ENCODE measurements around the gene CCDC171.
"Not testable (repeated sequence)": the region's sequence is repeated elsewhere in the genome, so short reads cannot be mapped to it uniquely, and the experiment has no call there.

The CCDC171 gene

DNA sequence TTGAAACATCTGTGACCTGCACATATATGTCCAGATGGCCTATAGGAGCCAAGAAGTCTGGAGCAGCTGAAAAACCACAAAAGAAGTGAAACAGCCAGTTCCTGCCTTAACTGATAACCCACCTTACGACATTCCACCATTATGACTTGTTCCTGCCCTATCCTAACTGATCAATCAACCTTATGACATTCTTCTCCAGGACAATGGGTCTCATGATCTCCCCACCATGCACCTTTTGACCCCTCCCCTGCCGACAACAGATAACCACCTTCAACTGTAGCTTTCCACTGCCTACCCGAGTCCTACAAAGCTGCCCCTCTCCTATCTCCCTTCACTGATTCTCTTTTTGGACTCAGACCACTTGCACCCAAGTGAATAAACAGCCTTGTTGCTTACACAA, 233.8 kb downstream of the CCDC171 start:
- Histone ChIP-seq H3K9me3 (ENCODE audit: control insufficient read depth, insufficient read depth, low read length) (no peaks in the 10 kb centered on the region), H3K4me1 (ENCODE audit: insufficient read depth, low read length) (no peaks in the 10 kb centered on the region), H3K9ac (ENCODE audit: low read depth, low read length) (no peak overlapping the region), H3K36me3 (ENCODE audit: insufficient read depth, low read length) (no peaks in the 10 kb centered on the region)

DNA sequence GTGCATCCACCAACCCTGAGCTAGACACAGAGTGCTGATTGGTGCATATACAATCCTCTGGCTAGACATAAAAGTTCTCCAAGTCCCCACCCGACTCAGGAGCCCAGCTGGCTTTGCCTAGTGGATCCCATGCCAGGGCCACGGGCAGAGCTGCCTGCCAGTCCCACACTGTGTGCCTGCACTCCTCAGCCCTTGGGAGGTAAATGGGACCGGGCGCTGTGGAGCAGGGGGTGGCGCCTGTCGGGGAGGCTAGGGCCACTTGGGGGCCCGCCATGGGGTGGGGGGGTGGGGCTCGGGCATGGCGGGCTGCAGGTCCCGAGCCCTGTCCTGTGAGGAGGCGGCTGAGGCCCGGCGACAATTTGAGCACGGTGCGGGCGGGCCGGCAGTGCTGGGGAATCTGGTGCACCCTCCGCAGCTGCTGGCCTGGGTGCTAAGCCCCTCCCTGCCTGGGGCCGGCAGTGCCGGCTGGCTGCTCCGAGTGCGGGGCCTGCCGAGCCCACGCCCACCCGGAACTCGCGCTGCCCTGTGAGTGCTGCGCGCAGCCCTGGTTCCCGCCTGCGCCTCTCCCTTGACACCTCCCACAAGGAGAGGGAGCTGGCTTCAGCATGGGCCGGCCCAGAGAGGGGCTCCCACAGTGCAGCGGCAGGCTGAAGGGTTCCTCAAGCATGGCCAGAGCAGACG, 257.5 kb downstream of the CCDC171 start:
- not testable (repeated sequence) for H3K4me1 ChIP-seq (ENCODE audit: insufficient read depth, low read length); H3K9me3 ChIP-seq (ENCODE audit: control insufficient read depth, insufficient read depth, low read length); H3K36me3 ChIP-seq (ENCODE audit: insufficient read depth, low read length); H3K9ac ChIP-seq (ENCODE audit: low read depth, low read length)

DNA sequence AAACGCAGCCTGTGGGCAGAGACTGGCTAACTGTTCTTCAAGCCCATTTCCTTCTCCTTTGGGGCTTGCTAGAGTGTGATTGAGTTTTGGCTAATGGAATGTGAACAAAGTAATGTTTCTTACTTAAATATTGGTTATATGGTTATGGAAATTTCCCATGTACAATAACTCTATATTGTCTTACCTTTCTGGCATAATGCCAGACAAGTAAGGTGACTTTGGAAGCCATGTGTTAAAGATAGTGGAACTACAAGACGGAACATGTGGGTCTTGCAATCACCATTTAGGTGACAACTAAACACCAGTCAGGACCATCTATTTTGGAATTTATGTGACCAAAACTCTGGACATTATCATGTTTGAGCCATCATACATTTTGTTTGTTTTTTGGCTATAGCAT, 260.2 kb downstream of the CCDC171 start:
- Histone ChIP-seq H3K9me3 (ENCODE audit: control insufficient read depth, insufficient read depth, low read length) (no peaks in the 10 kb centered on the region; the same call in 1 of the 2 replicates), H3K9ac (ENCODE audit: low read depth, low read length) (no peak overlapping the region), H3K36me3 (ENCODE audit: insufficient read depth, low read length) (no peaks in the 10 kb centered on the region), H3K4me1 (ENCODE audit: insufficient read depth, low read length) (no peaks in the 10 kb centered on the region)

DNA sequence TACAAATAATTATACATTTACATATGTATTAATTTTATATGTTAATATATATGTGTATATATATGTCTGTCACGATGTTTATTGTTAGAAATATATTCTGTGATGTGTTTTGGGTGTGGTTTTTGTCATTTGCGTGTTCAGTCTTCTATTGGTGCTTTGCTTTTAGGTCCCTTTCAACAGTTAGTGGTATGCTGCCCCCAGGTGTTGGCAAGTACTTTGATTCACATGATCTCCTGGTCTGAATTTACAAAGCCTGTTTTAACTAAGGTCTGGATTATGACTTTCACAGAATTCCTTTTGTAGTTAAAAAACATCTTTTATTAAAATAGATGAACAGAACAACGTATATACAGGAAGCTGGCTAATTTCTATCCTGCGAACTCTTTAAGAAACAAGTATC, 271.5 kb downstream of the CCDC171 start:
- Histone ChIP-seq H3K4me1 (ENCODE audit: insufficient read depth, low read length) (no peaks in the 10 kb centered on the region), H3K9me3 (ENCODE audit: control insufficient read depth, insufficient read depth, low read length) (no peaks in the 10 kb centered on the region), H3K36me3 (ENCODE audit: insufficient read depth, low read length) (no peaks in the 10 kb centered on the region), H3K9ac (ENCODE audit: low read depth, low read length) (no peak overlapping the region)

DNA sequence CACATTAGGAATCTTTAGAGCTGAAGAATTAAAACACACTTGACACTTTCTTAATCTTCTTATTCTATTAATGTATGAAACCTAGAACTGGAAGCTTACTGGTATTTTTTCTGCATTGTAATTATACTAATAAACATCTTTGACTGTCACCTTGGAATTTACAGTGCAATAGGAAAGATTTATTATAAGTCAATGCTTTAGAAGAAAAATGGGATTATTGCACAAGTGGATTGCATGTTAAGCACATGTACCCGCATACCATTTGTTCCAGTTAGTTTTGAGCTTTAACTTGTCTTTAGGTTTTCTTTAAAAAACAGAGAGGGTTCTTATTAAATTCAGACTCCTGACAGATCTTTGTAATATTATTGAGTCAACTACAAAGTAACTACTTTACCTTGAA, 278.5 kb downstream of the CCDC171 start:
- Histone ChIP-seq H3K36me3 (ENCODE audit: insufficient read depth, low read length) (no peaks in the 10 kb centered on the region), H3K9me3 (ENCODE audit: control insufficient read depth, insufficient read depth, low read length) (no peaks in the 10 kb centered on the region), H3K4me1 (ENCODE audit: insufficient read depth, low read length) (no peaks in the 10 kb centered on the region), H3K9ac (ENCODE audit: low read depth, low read length) (no peak overlapping the region)

DNA sequence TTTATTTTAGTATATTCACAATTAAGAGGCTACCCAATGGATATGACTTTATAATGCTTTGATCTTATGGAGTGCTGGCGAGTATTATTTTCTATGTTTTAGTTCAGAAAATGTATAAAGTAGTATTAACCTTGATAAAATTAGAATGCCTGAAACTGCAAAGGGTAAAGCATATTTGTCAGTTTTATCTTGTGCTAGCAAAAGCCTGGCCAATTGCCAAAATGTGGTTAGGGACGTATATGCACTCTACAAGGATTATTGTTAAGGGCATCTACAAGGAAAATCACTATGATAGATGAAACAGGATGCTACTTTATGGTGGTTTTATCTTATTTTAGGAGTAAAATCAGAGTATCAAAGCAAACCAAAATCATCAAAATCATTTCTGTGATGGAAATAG, 281.7 kb downstream of the CCDC171 start:
- H3K9ac ChIP-seq (ENCODE audit: low read depth, low read length) = no peak overlapping the region
- H3K36me3 ChIP-seq (ENCODE audit: insufficient read depth, low read length) = no peaks in the 10 kb centered on the region
- H3K4me1 ChIP-seq (ENCODE audit: insufficient read depth, low read length) = no peaks in the 10 kb centered on the region
- H3K9me3 ChIP-seq (ENCODE audit: control insufficient read depth, insufficient read depth, low read length) = no peaks in the 10 kb centered on the region

DNA sequence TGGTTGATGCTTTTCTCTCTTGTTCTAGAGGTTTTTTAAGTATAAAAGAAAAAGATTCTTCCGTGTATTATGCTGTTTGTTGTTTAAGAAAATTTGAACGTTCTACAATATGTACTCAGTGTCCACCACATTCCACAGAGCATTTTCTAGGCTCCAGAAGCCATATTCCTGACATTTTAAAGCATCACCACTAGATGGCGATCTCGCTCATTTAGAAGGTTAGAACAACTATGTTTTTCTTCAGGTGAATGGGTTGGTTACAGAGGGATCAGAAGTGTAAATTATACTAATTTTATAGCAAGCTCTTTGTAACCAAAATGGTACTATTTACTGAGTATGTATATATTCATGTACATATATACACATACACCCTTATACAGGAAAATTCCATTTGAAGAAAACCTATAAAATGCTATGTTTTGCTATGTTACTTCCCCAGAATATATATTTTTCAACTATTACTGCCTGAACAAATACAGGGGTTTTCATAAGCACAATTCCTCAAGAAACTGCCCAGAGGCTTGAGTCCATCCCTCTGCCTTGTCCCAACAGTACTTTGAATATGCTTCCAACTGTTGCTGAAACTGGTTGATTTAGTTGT, 284.3 kb downstream of the CCDC171 start:
- Histone ChIP-seq H3K9ac (ENCODE audit: low read depth, low read length) (no peak overlapping the region), H3K36me3 (ENCODE audit: insufficient read depth, low read length) (no peaks in the 10 kb centered on the region), H3K4me1 (ENCODE audit: insufficient read depth, low read length) (no peaks in the 10 kb centered on the region), H3K9me3 (ENCODE audit: control insufficient read depth, insufficient read depth, low read length) (no peaks in the 10 kb centered on the region)

DNA sequence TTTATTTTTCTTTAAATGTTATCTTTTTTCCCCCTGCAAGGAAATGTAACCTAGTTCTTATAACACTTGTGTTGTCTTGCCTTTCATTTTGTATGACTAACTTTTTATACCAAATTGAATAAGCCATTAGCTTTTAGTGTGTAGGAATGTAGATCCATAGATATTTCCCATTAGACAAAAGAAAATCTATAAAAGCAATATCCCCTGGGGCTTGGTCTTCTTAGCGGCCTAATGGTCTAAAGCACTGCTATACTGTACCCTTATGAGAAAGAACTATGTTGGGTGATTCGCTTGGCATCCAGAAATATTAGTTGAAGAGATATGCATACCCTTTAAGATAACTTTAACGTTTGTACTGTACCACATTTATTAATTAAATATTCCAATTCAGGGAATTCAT, 289.2 kb downstream of the CCDC171 start:
- Histone ChIP-seq H3K9me3 (ENCODE audit: control insufficient read depth, insufficient read depth, low read length) (no peaks in the 10 kb centered on the region), H3K36me3 (ENCODE audit: insufficient read depth, low read length) (no peaks in the 10 kb centered on the region), H3K4me1 (ENCODE audit: insufficient read depth, low read length) (no peaks in the 10 kb centered on the region), H3K9ac (ENCODE audit: low read depth, low read length) (no peak overlapping the region)

DNA sequence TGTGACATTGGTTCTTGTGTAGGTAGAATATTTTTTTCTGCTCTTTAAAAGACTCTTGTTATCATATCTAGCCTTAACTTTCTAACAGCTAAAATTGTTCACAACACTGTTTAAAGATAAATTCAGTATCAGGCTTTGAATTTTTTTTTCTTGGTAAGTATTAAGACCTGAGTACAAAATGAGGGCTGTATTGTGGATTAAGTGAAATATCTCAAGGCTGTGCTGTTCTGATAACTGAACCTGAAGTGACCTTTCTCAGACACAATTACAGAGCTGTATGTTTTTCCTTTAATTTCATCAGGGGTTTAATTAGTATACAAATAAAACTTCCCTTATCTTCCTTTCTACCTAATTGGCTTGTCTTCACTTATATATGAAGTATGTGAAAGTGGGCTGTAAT, 290.5 kb downstream of the CCDC171 start:
- H3K4me1 ChIP-seq (ENCODE audit: insufficient read depth, low read length) = no peaks in the 10 kb centered on the region
- no peaks in the 10 kb centered on the region for H3K9me3 ChIP-seq (ENCODE audit: control insufficient read depth, insufficient read depth, low read length)
- H3K36me3 ChIP-seq (ENCODE audit: insufficient read depth, low read length) = no peaks in the 10 kb centered on the region
- H3K9ac ChIP-seq (ENCODE audit: low read depth, low read length) = no peak overlapping the region

DNA sequence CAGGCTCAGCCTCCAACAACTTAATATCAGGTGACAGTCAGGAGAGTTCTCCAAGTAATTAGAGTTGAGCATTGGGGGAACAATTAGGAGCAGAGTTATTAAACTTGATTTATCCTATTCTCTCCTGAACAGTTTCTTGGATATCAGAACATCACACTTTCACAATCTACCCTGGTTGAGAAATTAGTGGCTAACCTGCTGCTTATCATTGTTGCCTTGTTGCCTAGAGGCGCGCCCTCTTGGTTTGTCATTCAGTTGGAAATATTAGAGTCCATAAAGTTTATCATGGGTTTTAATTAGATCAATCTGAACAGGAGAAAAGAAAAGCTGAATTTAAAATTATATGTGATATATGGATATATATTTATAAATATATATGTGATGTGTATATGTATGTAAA, 291.1 kb downstream of the CCDC171 start:
- H3K4me1 ChIP-seq (ENCODE audit: insufficient read depth, low read length) = no peaks in the 10 kb centered on the region
- H3K36me3 ChIP-seq (ENCODE audit: insufficient read depth, low read length) = no peaks in the 10 kb centered on the region
- H3K9me3 ChIP-seq (ENCODE audit: control insufficient read depth, insufficient read depth, low read length) = no peaks in the 10 kb centered on the region
- H3K9ac ChIP-seq (ENCODE audit: low read depth, low read length) = no peak overlapping the region

DNA sequence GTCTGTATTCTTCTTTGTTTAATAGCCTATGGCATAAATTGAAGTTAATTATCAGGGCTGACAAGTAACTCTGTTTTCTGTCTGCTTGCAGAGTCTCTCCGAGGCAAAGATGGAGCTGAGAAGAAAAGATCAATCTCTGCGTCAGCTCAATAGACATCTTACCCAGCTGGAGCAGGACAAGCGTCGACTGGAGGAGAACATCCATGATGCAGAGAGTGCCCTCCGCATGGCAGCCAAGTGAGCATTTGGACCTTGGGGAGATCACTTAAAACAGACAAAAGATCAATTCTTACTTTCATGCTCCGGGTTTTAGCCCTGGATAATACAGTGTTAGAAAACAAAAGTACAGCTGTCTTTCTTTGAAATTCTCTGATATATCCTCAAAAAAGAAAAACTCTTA, 293.8 kb downstream of the CCDC171 start:
- Histone ChIP-seq H3K36me3 (ENCODE audit: insufficient read depth, low read length) (no peaks in the 10 kb centered on the region), H3K9me3 (ENCODE audit: control insufficient read depth, insufficient read depth, low read length) (no peaks in the 10 kb centered on the region), H3K4me1 (ENCODE audit: insufficient read depth, low read length) (no peaks in the 10 kb centered on the region), H3K9ac (ENCODE audit: low read depth, low read length) (no peak overlapping the region)

DNA sequence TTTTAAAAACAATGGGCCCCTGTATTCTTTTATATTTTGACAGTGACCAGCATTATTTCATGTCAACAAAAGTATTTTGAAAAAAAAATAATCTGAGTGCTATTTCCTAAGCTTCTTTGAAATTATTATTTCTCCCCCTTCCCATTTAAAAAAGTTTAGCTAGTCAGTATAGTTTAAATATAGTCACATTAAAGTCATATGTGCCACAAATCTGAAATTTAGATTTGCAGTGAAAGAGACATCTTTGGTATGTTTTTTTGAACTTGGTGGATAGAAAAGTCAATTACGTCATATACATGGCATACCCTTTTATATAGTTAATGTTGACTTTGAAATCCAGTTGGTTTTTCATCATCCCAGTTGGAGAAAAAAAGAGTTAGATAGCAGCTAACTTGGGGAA, 297.0 kb downstream of the CCDC171 start:
- H3K9ac ChIP-seq (ENCODE audit: low read depth, low read length) = no peak overlapping the region
- H3K9me3 ChIP-seq (ENCODE audit: control insufficient read depth, insufficient read depth, low read length) = no peaks in the 10 kb centered on the region
- H3K36me3 ChIP-seq (ENCODE audit: insufficient read depth, low read length) = no peaks in the 10 kb centered on the region
- no peaks in the 10 kb centered on the region for H3K4me1 ChIP-seq (ENCODE audit: insufficient read depth, low read length)

DNA sequence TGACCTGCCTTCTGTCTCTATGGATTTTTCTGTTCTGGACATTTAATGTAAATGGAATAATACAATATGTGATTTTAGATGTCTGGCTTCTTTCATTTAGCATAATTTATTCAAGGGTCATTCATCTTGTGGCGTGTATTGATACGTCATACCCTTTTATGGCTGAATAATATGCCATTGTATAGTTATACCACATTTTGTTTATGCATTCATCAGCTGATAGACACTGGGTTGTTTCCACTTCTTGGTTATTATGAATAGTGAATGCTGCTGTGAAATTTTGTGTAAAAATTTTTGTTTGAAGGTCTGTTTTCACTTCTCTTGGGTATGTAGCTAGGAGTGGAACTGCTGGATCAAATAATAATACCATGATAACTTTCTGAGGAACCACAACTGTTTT, 298.9 kb downstream of the CCDC171 start:
- no peaks in the 10 kb centered on the region for H3K36me3 ChIP-seq (ENCODE audit: insufficient read depth, low read length)
- no peak overlapping the region for H3K9ac ChIP-seq (ENCODE audit: low read depth, low read length)
- no peaks in the 10 kb centered on the region for H3K9me3 ChIP-seq (ENCODE audit: control insufficient read depth, insufficient read depth, low read length)
- no peaks in the 10 kb centered on the region for H3K4me1 ChIP-seq (ENCODE audit: insufficient read depth, low read length)

DNA sequence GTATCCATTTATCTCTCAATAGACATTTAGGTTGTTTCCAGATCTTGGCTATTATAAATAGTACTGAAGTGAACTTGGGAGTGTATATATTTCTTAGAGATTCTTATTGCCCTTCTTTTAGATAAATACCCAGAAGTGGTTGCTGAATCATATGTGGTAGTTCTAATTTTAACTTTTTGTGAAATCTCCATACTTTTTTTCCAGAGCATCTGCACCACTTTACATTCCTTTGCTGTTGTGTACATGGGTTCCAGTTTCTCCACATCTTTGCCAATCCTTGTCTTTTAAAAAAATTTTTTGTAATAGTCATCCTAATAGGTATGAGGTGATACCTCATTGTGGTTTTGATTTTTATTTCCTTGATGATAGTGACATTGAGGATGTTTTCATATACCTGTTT, 303.7 kb downstream of the CCDC171 start:
- Histone ChIP-seq H3K9me3 (ENCODE audit: control insufficient read depth, insufficient read depth, low read length) (no peaks in the 10 kb centered on the region), H3K9ac (ENCODE audit: low read depth, low read length) (no peak overlapping the region), H3K4me1 (ENCODE audit: insufficient read depth, low read length) (no peaks in the 10 kb centered on the region), H3K36me3 (ENCODE audit: insufficient read depth, low read length) (no peaks in the 10 kb centered on the region)

DNA sequence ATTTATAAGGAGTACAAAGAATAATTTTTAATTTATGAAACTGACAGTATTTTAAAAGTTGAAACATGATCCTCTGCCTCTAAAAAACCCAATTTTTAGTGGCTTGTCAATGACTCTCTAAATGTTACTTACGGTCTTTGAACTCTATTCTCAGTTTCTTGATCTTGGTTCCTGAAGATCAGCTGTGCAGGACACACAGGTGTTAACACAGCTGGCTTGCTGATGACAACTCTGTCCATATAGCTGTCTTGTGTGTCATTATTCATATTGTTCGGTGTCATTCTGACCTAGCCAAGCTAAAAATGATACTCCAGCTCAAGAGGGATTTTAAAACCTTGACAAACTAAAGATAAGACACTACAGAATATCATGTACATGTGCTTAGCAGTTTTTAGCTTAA, 314.5 kb downstream of the CCDC171 start:
- Histone ChIP-seq H3K4me1 (ENCODE audit: insufficient read depth, low read length) (no peaks in the 10 kb centered on the region), H3K36me3 (ENCODE audit: insufficient read depth, low read length) (no peaks in the 10 kb centered on the region), H3K9me3 (ENCODE audit: control insufficient read depth, insufficient read depth, low read length) (no peaks in the 10 kb centered on the region; the same call in 1 of the 2 replicates), H3K9ac (ENCODE audit: low read depth, low read length) (no peak overlapping the region)

Measured in ES-I3 (cell line).